ENCODE data around the gene TMEM63A.

TMEM63A gene

DNA sequence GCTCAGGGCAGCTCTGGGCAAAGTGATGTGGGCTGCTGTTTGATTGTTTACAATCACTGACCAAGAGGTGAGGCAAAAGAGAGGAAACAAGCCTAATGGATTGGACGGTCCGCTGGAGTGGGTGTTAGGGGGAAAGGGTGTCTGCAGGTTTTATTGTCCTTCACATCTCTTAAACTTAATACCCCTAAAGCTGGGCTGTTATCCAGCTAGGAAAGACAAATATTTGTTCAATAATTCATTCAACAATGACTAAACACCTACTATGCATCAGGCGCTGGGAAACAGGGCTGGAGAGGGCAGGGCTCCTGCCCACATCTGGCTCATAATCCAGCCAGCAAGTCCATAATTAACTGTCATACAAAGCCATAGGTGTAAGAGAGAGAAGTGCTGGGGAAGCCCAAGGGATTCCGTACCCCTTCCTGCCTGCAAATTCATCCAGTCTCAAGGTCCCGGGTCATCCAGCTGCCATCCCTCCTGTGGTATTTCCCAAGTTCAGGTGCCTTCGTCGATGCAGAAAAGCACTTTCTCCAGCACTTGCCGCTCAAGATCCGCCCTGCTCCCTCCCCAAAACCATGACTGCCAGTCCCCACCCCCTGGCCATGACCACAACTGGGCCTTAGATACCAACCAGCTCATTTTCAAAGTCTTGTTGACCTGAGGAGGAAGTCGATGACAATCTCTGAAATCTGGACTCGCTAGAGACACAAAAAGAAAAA lies 10.7 kb downstream of the TMEM63A start:
- H3K9me3 ChIP-seq (ENCODE audit: control insufficient read depth, insufficient read depth, low read length): no peaks in the 10 kb centered on the region
- no peaks in the 10 kb centered on the region for H3K36me3 ChIP-seq (ENCODE audit: control insufficient read depth, low read length)

DNA sequence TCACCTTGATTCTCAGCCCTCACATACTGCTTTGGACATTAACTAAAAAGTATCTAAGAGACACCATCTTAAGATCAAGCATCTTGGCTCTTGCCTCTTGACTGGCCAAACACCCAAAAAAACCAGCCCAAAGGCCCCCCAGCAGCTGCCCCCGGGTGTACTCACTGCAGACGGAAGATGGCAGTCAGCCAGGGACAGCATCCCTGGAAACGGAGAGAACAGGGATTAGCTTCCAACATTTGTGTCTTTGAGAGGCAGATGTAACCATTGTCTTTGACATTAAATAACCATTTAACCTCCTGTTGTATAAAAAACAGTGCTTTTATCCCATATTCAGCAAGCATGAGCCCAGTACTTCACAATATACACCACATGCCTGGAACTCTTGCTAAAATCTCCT lies 11.3 kb downstream of the TMEM63A start:
- Histone ChIP-seq H3K79me2 (ENCODE audit: control insufficient read depth, low read length) (no peaks in the 10 kb centered on the region), H3K27me3 (ENCODE audit: control insufficient read depth, low read length) (no peaks in the 10 kb centered on the region), H3K36me3 (ENCODE audit: control insufficient read depth, low read length) (no peaks in the 10 kb centered on the region), H3K4me1 (ENCODE audit: control insufficient read depth, low read length) (no peaks in the 10 kb centered on the region), H3F3A (ENCODE audit: control insufficient read depth, insufficient read depth) (no peaks in the 10 kb centered on the region), H4K20me1 (ENCODE audit: control insufficient read depth, insufficient read depth, low read depth, low read length) (no peaks in the 10 kb centered on the region), H3K4me2 (ENCODE audit: low read length) (no peak overlapping the region), H3K9me3 (ENCODE audit: control insufficient read depth, insufficient read depth, low read length) (no peaks in the 10 kb centered on the region), H3K4me3 (ENCODE audit: low read length) (no peak overlapping the region), H3K9me2 (replicated peaks; ENCODE audit: control insufficient read depth, low read length) (no peaks in the 10 kb centered on the region), H3K27ac (ENCODE audit: low read depth, low read length) (no peak overlapping the region)
- TF ChIP-seq, protein P1, sequence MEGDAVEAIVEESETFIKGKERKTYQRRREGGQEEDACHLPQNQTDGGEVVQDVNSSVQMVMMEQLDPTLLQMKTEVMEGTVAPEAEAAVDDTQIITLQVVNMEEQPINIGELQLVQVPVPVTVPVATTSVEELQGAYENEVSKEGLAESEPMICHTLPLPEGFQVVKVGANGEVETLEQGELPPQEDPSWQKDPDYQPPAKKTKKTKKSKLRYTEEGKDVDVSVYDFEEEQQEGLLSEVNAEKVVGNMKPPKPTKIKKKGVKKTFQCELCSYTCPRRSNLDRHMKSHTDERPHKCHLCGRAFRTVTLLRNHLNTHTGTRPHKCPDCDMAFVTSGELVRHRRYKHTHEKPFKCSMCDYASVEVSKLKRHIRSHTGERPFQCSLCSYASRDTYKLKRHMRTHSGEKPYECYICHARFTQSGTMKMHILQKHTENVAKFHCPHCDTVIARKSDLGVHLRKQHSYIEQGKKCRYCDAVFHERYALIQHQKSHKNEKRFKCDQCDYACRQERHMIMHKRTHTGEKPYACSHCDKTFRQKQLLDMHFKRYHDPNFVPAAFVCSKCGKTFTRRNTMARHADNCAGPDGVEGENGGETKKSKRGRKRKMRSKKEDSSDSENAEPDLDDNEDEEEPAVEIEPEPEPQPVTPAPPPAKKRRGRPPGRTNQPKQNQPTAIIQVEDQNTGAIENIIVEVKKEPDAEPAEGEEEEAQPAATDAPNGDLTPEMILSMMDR (IDR thresholded peaks at IDR 0.05; ENCODE audit: low read depth, low read length, poor library complexity, severe bottlenecking): no peak
- TF ChIP-seq EZH2phosphoT487 (IDR thresholded peaks at IDR 0.05; ENCODE audit: borderline replicate concordance, low read length): no peak

More for the DNA sequence above, 10.7 kb downstream of the TMEM63A start:
- Histone ChIP-seq H3K4me3 (ENCODE audit: low read length) (no peak overlapping the region), H3K9me2 (replicated peaks; ENCODE audit: control insufficient read depth, low read length) (no peaks in the 10 kb centered on the region), H4K20me1 (ENCODE audit: control insufficient read depth, insufficient read depth, low read depth, low read length) (no peaks in the 10 kb centered on the region), H3K79me2 (ENCODE audit: control insufficient read depth, low read length) (no peaks in the 10 kb centered on the region), H3F3A (ENCODE audit: control insufficient read depth, insufficient read depth) (no peaks in the 10 kb centered on the region), H3K27ac (ENCODE audit: low read depth, low read length) (no peak overlapping the region), H3K27me3 (ENCODE audit: control insufficient read depth, low read length) (no peaks in the 10 kb centered on the region), H3K4me1 (ENCODE audit: control insufficient read depth, low read length) (no peaks in the 10 kb centered on the region), H3K4me2 (ENCODE audit: low read length) (no peak overlapping the region)
- no peak for TF ChIP-seq EZH2phosphoT487 (IDR thresholded peaks at IDR 0.05; ENCODE audit: borderline replicate concordance, low read length)
- TF ChIP-seq, protein P1 (IDR thresholded peaks at IDR 0.05; ENCODE audit: low read depth, low read length, poor library complexity, severe bottlenecking): no peak

DNA sequence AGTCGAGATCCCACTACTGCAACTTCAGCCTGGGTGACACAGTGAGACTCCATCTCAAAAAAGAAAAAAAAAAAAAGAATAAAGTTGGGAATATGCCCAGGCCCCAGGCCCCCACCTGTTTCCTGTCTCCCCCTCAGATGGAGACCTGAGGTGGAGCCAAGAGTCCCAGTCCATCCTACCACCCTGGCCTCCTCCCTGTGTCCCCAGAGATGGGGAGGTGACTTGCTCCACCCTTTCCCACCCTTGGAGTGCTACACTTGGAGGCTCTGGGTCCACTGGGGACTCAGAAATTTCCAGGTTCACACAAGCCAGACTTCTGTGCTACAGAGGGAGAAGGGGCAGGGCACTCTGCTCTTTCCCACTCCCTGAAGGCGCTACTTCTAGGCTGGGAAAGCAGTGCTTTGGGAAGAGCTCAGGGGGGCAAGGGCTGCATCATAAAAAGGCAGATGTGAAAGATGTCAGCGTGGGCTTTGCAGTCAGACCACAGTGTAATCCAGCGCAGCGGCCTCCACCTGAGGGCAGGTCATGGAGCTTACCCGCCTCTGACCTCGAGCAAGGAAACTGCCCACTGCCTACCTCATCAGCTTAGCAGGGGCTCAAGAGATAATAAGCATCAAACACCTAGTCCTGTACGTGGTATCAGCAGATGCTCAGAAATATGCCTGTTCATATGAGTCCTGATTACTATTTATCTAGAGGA lies 13.4 kb downstream of the TMEM63A start:
- no peaks in the 10 kb centered on the region for H3K4me1 ChIP-seq (ENCODE audit: control insufficient read depth, low read length)
- H3K9me3 ChIP-seq (ENCODE audit: control insufficient read depth, insufficient read depth, low read length): no peaks in the 10 kb centered on the region
- no peak overlapping the region for H3K4me2 ChIP-seq (ENCODE audit: low read length)
- H3K27me3 ChIP-seq (ENCODE audit: control insufficient read depth, low read length): no peaks in the 10 kb centered on the region
- H3F3A ChIP-seq (ENCODE audit: control insufficient read depth, insufficient read depth): no peaks in the 10 kb centered on the region
- TF ChIP-seq, protein P1 (IDR thresholded peaks at IDR 0.05; ENCODE audit: low read depth, low read length, poor library complexity, severe bottlenecking): no peak
- no peak for TF ChIP-seq EZH2phosphoT487 (IDR thresholded peaks at IDR 0.05; ENCODE audit: borderline replicate concordance, low read length)
- no peaks in the 10 kb centered on the region for H3K9me2 ChIP-seq (replicated peaks; ENCODE audit: control insufficient read depth, low read length)
- H3K79me2 ChIP-seq (ENCODE audit: control insufficient read depth, low read length): no peaks in the 10 kb centered on the region
- H3K27ac ChIP-seq (ENCODE audit: low read depth, low read length): no peak overlapping the region
- no peak overlapping the region for H3K4me3 ChIP-seq (ENCODE audit: low read length)
- no peaks in the 10 kb centered on the region for H3K36me3 ChIP-seq (ENCODE audit: control insufficient read depth, low read length)
- no peaks in the 10 kb centered on the region for H4K20me1 ChIP-seq (ENCODE audit: control insufficient read depth, insufficient read depth, low read depth, low read length)

All from DOHH2 (cell line).